ENCODE results near the gene GSK3B. TPM values are rescaled to one million over a fixed set of nuclear protein-coding genes. Genes with fewer than 3 reads are reported as not detected.

The GSK3B gene
- total and polyA plus RNA-seq, 2 donors (not counting 3 experiments of a cell fraction or from before 2014, with no cell fraction given), result 22.1 to 50.1 TPM

GRCh38 chr3:120143676-120144075 is 49.4 kb upstream of the GSK3B start:
- H3K4me2 ChIP-seq (ENCODE audit: insufficient read depth, low read length), result no peak overlapping the region
- ChIA-PET CTCF (interaction anchor here (1.1 to 1.6 kb wide), 2 partner anchors 8 to 9 kb away, joined by 3 to 6 read pairs; no protein-coding TSS in a partner anchor), POLR2A (no interaction called here)
- no peak overlapping the region for H2AFZ ChIP-seq (ENCODE audit: low read depth, low read length)
- FAIRE-seq (no peak), DNase-seq (ENCODE audit: low read depth, low spot score) (no peak)
- dilution Hi-C loops (cut with MboI; ENCODE audit: extremely low pct_ligation_motif_present, low sequenced_read_pairs) (no loop called here), intact Hi-C loops (cut with micrococcal nuclease) (no loop called here)
- H3K79me2 ChIP-seq (ENCODE audit: control insufficient read depth, insufficient read depth, low read length), result no peaks in the 10 kb centered on the region
- no peak overlapping the region for H3K4me3 ChIP-seq (replicated peaks in 1 of 3; ENCODE audit: insufficient read depth in 1 of 3, low read depth in 1 of 3, low read length in 3 of 3)
- H3K36me3 ChIP-seq (ENCODE audit: control insufficient read depth in 2 of 2, extremely low read depth in 1 of 2, insufficient read depth in 2 of 2, low read length in 2 of 2), result no peaks in the 10 kb centered on the region
- BruUV-seq (replicated peaks), result no TSS peak
- H3K27me3 ChIP-seq (ENCODE audit: control insufficient read depth in 2 of 2, insufficient read depth in 2 of 2, low read length in 2 of 2), result no peaks in the 10 kb centered on the region
- TF ChIP-seq FOS (IDR thresholded peaks at IDR 0.05; ENCODE audit: borderline replicate concordance, insufficient read depth, low read length), result no peak
- peaks cover 18% of the 10 kb centered on the region for H3K4me1 ChIP-seq (ENCODE audit: control insufficient read depth, extremely low read depth, insufficient read depth, low read length)
- H3K9me1 ChIP-seq (replicated peaks; ENCODE audit: control insufficient read depth, extremely low read depth, insufficient read depth, low read length), result no peaks in the 10 kb centered on the region
- H3K9ac ChIP-seq (replicated peaks; ENCODE audit: extremely low read depth, insufficient read depth, low read length), result no peak overlapping the region
- H4K20me1 ChIP-seq (replicated peaks; ENCODE audit: control insufficient read depth, extremely low read depth, insufficient read depth, low read length), result no peaks in the 10 kb centered on the region
- H3K9me3 ChIP-seq (replicated peaks; ENCODE audit: control insufficient read depth, insufficient read depth, low read length), result no peaks in the 10 kb centered on the region
- no peak overlapping the region for H3K27ac ChIP-seq (ENCODE audit: insufficient read depth, low read depth, low read length)

- no TSS peak for BruUV-seq (replicated peaks)
- no peaks in the 10 kb centered on the region for H4K20me1 ChIP-seq (replicated peaks; ENCODE audit: control insufficient read depth, extremely low read depth, insufficient read depth, low read length)
- H3K36me3 ChIP-seq (ENCODE audit: control insufficient read depth in 2 of 2, extremely low read depth in 1 of 2, insufficient read depth in 2 of 2, low read length in 2 of 2), result no peaks in the 10 kb centered on the region
- FAIRE-seq, result peak; percentile 53
- CTCF ChIA-PET, result no interaction called here
- H3K9me1 ChIP-seq (replicated peaks; ENCODE audit: control insufficient read depth, extremely low read depth, insufficient read depth, low read length), result no peaks in the 10 kb centered on the region
- no peak overlapping the region for H3K4me2 ChIP-seq (ENCODE audit: insufficient read depth, low read length)
- peaks cover 7% of the 10 kb centered on the region for H3K4me1 ChIP-seq (ENCODE audit: control insufficient read depth, extremely low read depth, insufficient read depth, low read length)
- no peaks in the 10 kb centered on the region for H3K27me3 ChIP-seq (ENCODE audit: control insufficient read depth in 2 of 2, insufficient read depth in 2 of 2, low read length in 2 of 2)
- DNase-seq (ENCODE audit: low read depth, low spot score), result no peak
- POLR2A ChIA-PET, result no interaction called here
- intact Hi-C loops (cut with micrococcal nuclease), result no loop called here
- H3K9ac ChIP-seq (replicated peaks; ENCODE audit: extremely low read depth, insufficient read depth, low read length), result no peak overlapping the region
- dilution Hi-C loops (cut with MboI; ENCODE audit: extremely low pct_ligation_motif_present, low sequenced_read_pairs), result no loop called here
- TF ChIP-seq POLR2AphosphoS5 (IDR thresholded peaks at IDR 0.05; ENCODE audit: insufficient read depth, low read depth, low read length) (no peak), EZH2 (IDR thresholded peaks at IDR 0.05; ENCODE audit: borderline replicate concordance, low read depth, low read length, severe bottlenecking) (no peak), POLR2A (IDR thresholded peaks at IDR 0.05; ENCODE audit: low read depth, low read length) (no peak), MAX (IDR thresholded peaks at IDR 0.05; ENCODE audit: insufficient read depth, insufficient read length) (no peak), JUN (IDR thresholded peaks at IDR 0.05; ENCODE audit: borderline replicate concordance, insufficient read depth, insufficient read length, low read depth) (no peak)
- H3K27ac ChIP-seq (ENCODE audit: insufficient read depth, low read depth, low read length), result no peak overlapping the region
- no peaks in the 10 kb centered on the region for H3K79me2 ChIP-seq (ENCODE audit: control insufficient read depth, insufficient read depth, low read length)
- no peak overlapping the region for H2AFZ ChIP-seq (ENCODE audit: low read depth, low read length)
- H3K4me3 ChIP-seq (replicated peaks in 1 of 3; ENCODE audit: insufficient read depth in 1 of 3, low read depth in 1 of 3, low read length in 3 of 3), result no peak overlapping the region
- H3K9me3 ChIP-seq (replicated peaks; ENCODE audit: control insufficient read depth, insufficient read depth, low read length), result no peaks in the 10 kb centered on the region
Observed at GRCh38 chr3:120142236-120142635, 48.0 kb upstream of the GSK3B start.
